ENCODE results near the gene SRMS.

Gene SRMS

GRCh38 chr20:63551068-63551467, 3.5 kb upstream of the SRMS start:
- no peak for DNase-seq

- no peak for DNase-seq
These were observed 2.2 kb upstream of the SRMS start for GRCh38 chr20:63549679-63550282.

- DNase-seq, result no peak
These were observed 1.5 kb upstream of the SRMS start for GRCh38 chr20:63549019-63549418.

- no peak for DNase-seq
These were observed 993 bp upstream of the SRMS start for GRCh38 chr20:63548542-63548941.

GRCh38 chr20:63546956-63547724, 409 bp downstream of the SRMS start:
- DNase-seq, result no peak

- no peak for DNase-seq
These were observed 1.1 kb downstream of the SRMS start for GRCh38 chr20:63546256-63546955.

GRCh38 chr20:63545814-63546213, 1.7 kb downstream of the SRMS start:
- no peak for DNase-seq

GRCh38 chr20:63544958-63545516, 2.5 kb downstream of the SRMS start:
- no peak for DNase-seq

- DNase-seq, result no peak
These were observed 3.1 kb downstream of the SRMS start for GRCh38 chr20:63544241-63544957.

GRCh38 chr20:63543733-63544132, 3.8 kb downstream of the SRMS start:
- DNase-seq, result no peak

GRCh38 chr20:63543131-63543530, 4.4 kb downstream of the SRMS start:
- no peak for DNase-seq

- no peak for DNase-seq
These were observed 4.9 kb downstream of the SRMS start for GRCh38 chr20:63542696-63543095.

- DNase-seq, result no peak
These were observed 5.5 kb downstream of the SRMS start for GRCh38 chr20:63542031-63542559.

GRCh38 chr20:63541371-63541770, 6.2 kb downstream of the SRMS start:
- DNase-seq, result no peak

- DNase-seq, result peak; percentile 29
These were observed 6.9 kb downstream of the SRMS start for GRCh38 chr20:63540417-63541186.

GRCh38 chr20:63539441-63540370, 7.8 kb downstream of the SRMS start:
- DNase-seq, result no peak

- no peak for DNase-seq
These were observed 8.5 kb downstream of the SRMS start for GRCh38 chr20:63539092-63539430.

- no peak for DNase-seq
These were observed 9.1 kb downstream of the SRMS start for GRCh38 chr20:63538204-63539091.

- peak; percentile 69 for DNase-seq
These were observed 9.9 kb downstream of the SRMS start for GRCh38 chr20:63537525-63538203.

Measured in fibroblast of skin of right quadriceps (primary cell).